Measurements from ENCODE around the gene HSPA14.

Gene HSPA14

GRCh38 chr10:14820010-14820774 lies 17.9 kb upstream of the HSPA14 start:
- H3K9me2 ChIP-seq (ENCODE audit: low read depth, low read length): no peaks in the 10 kb centered on the region
- no peaks in the 10 kb centered on the region for H3K9me3 ChIP-seq (ENCODE audit: low read length)
- no peaks in the 10 kb centered on the region for H3K27me3 ChIP-seq (ENCODE audit: insufficient read depth, low read length)
- H3K4me2 ChIP-seq (ENCODE audit: low read length): no peak overlapping the region
- no peak for TF ChIP-seq EZH2 (IDR thresholded peaks at IDR 0.05; ENCODE audit: borderline replicate concordance, low read length)
- TF ChIP-seq, protein P1, sequence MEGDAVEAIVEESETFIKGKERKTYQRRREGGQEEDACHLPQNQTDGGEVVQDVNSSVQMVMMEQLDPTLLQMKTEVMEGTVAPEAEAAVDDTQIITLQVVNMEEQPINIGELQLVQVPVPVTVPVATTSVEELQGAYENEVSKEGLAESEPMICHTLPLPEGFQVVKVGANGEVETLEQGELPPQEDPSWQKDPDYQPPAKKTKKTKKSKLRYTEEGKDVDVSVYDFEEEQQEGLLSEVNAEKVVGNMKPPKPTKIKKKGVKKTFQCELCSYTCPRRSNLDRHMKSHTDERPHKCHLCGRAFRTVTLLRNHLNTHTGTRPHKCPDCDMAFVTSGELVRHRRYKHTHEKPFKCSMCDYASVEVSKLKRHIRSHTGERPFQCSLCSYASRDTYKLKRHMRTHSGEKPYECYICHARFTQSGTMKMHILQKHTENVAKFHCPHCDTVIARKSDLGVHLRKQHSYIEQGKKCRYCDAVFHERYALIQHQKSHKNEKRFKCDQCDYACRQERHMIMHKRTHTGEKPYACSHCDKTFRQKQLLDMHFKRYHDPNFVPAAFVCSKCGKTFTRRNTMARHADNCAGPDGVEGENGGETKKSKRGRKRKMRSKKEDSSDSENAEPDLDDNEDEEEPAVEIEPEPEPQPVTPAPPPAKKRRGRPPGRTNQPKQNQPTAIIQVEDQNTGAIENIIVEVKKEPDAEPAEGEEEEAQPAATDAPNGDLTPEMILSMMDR (IDR thresholded peaks at IDR 0.05; ENCODE audit: low read length): no peak
- H3K4me1 ChIP-seq (ENCODE audit: insufficient read depth, low read length, severe bottlenecking): peaks cover 16% of the 10 kb centered on the region
- H3F3A ChIP-seq (ENCODE audit: insufficient read depth, low read length): no peaks in the 10 kb centered on the region
- H3K27ac ChIP-seq (ENCODE audit: low read depth, low read length, poor library complexity, severe bottlenecking): no peak overlapping the region
- no peaks in the 10 kb centered on the region for H3K36me3 ChIP-seq (ENCODE audit: insufficient read depth, low read length)
- H3K79me2 ChIP-seq (ENCODE audit: insufficient read depth, low read length): no peaks in the 10 kb centered on the region
- no peaks in the 10 kb centered on the region for H4K20me1 ChIP-seq (ENCODE audit: insufficient read depth, low read length)
- no peak overlapping the region for H3K9ac ChIP-seq (ENCODE audit: low read length)
- H3K4me3 ChIP-seq (ENCODE audit: low read depth, low read length, poor library complexity, severe bottlenecking): no peak overlapping the region
- H2AFZ ChIP-seq (ENCODE audit: low read length): no peak overlapping the region

DNA sequence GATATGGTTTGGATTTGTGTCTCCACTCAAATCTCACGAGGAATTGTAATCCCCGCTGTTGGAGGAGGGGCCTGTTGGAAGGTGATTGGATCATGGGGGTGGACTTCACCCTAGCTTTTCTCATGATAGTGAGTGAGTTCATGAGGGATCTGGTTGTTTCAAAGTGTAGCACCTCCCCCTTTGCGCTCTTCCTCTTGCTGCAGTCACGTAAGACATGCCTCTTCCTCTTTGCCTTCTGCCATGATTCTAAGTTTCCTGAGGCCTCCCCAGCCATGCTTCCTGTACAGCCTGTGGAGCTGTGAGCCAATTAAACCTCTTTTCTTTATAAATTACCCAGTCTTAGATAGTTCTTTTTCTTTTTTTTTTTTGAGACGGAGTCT lies 17.3 kb upstream of the HSPA14 start:
- Histone ChIP-seq H3K9me3 (ENCODE audit: low read length) (no peaks in the 10 kb centered on the region), H3K9ac (ENCODE audit: low read length) (no peak overlapping the region), H3K27ac (ENCODE audit: low read depth, low read length, poor library complexity, severe bottlenecking) (no peak overlapping the region), H3K4me1 (ENCODE audit: insufficient read depth, low read length, severe bottlenecking) (peaks cover 16% of the 10 kb centered on the region), H3K27me3 (ENCODE audit: insufficient read depth, low read length) (no peaks in the 10 kb centered on the region), H2AFZ (ENCODE audit: low read length) (no peak overlapping the region), H3K36me3 (ENCODE audit: insufficient read depth, low read length) (no peaks in the 10 kb centered on the region), H3K4me2 (ENCODE audit: low read length) (no peak overlapping the region), H4K20me1 (ENCODE audit: insufficient read depth, low read length) (no peaks in the 10 kb centered on the region), H3K79me2 (ENCODE audit: insufficient read depth, low read length) (no peaks in the 10 kb centered on the region), H3F3A (ENCODE audit: insufficient read depth, low read length) (no peaks in the 10 kb centered on the region), H3K9me2 (ENCODE audit: low read depth, low read length) (no peaks in the 10 kb centered on the region), H3K4me3 (ENCODE audit: low read depth, low read length, poor library complexity, severe bottlenecking) (no peak overlapping the region)
- TF ChIP-seq, protein P1 (IDR thresholded peaks at IDR 0.05; ENCODE audit: low read length): no peak
- no peak for TF ChIP-seq EZH2 (IDR thresholded peaks at IDR 0.05; ENCODE audit: borderline replicate concordance, low read length)

DNA sequence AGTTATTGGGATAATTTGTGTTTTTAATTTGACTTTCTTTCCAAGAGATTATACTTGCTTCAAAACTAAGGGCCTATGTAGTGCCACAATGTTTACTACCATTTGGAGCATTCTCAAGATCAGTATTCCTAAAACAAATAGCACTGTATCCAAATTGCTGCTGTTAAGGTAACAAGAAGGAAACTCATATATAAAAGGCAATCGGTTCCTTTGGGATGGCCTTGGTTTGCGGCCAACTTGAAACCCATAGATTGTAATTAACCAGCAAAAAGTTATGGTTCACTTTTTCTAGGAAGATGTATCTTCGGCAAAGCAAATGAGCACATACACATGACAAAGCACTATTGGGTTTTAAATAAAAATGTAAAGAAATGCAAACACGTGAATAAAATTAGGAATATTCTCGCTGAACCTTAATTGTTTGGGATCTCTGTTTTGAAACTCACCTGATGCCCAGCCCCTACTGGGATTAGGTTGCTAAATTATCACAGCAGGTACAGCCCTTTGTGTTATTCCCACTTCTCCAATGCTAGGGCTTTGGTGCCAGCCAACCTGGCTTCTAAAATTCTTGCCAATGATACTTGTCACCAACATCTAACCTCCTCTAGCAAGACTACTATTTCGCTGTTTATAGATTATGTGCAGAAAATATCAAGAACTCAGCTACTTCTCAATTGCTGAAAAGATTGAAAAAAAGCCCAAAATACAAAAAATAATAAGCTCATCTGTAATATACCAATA lies 16.3 kb upstream of the HSPA14 start:
- TF ChIP-seq, protein P1 (IDR thresholded peaks at IDR 0.05; ENCODE audit: low read length): no peak
- no peak for TF ChIP-seq EZH2 (IDR thresholded peaks at IDR 0.05; ENCODE audit: borderline replicate concordance, low read length)
- Histone ChIP-seq H3K9me3 (ENCODE audit: low read length) (no peaks in the 10 kb centered on the region), H3K36me3 (ENCODE audit: insufficient read depth, low read length) (no peaks in the 10 kb centered on the region), H3K27me3 (ENCODE audit: insufficient read depth, low read length) (no peaks in the 10 kb centered on the region), H3K9me2 (ENCODE audit: low read depth, low read length) (no peaks in the 10 kb centered on the region), H3K4me1 (ENCODE audit: insufficient read depth, low read length, severe bottlenecking) (peaks cover 16% of the 10 kb centered on the region), H3K27ac (ENCODE audit: low read depth, low read length, poor library complexity, severe bottlenecking) (no peak overlapping the region), H3K4me2 (ENCODE audit: low read length) (no peak overlapping the region), H3K9ac (ENCODE audit: low read length) (no peak overlapping the region), H3F3A (ENCODE audit: insufficient read depth, low read length) (no peaks in the 10 kb centered on the region), H3K4me3 (ENCODE audit: low read depth, low read length, poor library complexity, severe bottlenecking) (no peak overlapping the region), H3K79me2 (ENCODE audit: insufficient read depth, low read length) (no peaks in the 10 kb centered on the region), H2AFZ (ENCODE audit: low read length) (no peak overlapping the region), H4K20me1 (ENCODE audit: insufficient read depth, low read length) (no peaks in the 10 kb centered on the region)

Measured in OCI-LY1 (cell line).